MM.1S (cell line): ENCODE measurements around the gene EVX2.

Source experiments
- DNase-seq: peaks from one replicate; pipeline ENCODE4 v3.0.0-alpha.2; 2015
- H2AFZ ChIP-seq: fragments of 300-600 bp; sonication (generic); 2 replicates; pipeline ENCODE4 v1.6.0; 2016; ENCODE audit warnings: antibody characterized with exemption, low read length
- H3F3A ChIP-seq: fragments of 300-600 bp; sonication (generic); 2 replicates; pipeline ENCODE4 v1.6.1; 2016; ENCODE audit warnings: mild to moderate bottlenecking, antibody characterized with exemption, low read length, moderate library complexity, mixed read lengths; ENCODE audit not compliant: insufficient read depth
- H3K27ac ChIP-seq: fragments of 300-600 bp; sonication (generic); 2 replicates; pipeline ENCODE4 v1.5.1; 2016; ENCODE audit warnings: mild to moderate bottlenecking, low read length
- H3K27me3 ChIP-seq: fragments of 300-600 bp; sonication (generic); replicated peaks from 2 replicates; pipeline ENCODE4 v1.6.0; 2016; ENCODE audit warnings: low read length; ENCODE audit not compliant: insufficient read depth
- H3K36me3 ChIP-seq: fragments of 300-600 bp; sonication (generic); replicated peaks from 2 replicates; pipeline ENCODE4 v1.6.1; 2016; ENCODE audit warnings: mild to moderate bottlenecking, low read length, mixed read lengths; ENCODE audit not compliant: insufficient read depth
- H3K4me1 ChIP-seq: fragments of 300-600 bp; sonication (generic); 2 replicates; pipeline ENCODE4 v1.6.1; 2016; ENCODE audit warnings: low read length, mixed read lengths
- H3K4me2 ChIP-seq: fragments of 300-600 bp; sonication (generic); 2 replicates; pipeline ENCODE4 v1.6.0; 2016; ENCODE audit warnings: low read depth, low read length
- H3K4me3 ChIP-seq: fragments of 300-600 bp; sonication (generic); 2 replicates; pipeline ENCODE4 v1.5.1; 2016; ENCODE audit warnings: low read length, mixed read lengths
- H3K79me2 ChIP-seq: fragments of 300-600 bp; sonication (generic); 2 replicates; pipeline ENCODE4 v1.6.1; 2016; ENCODE audit warnings: mixed run types, low read length, mixed read lengths
- H3K9ac ChIP-seq: fragments of 300-600 bp; sonication (generic); 2 replicates; pipeline ENCODE4 v1.6.1; 2016; ENCODE audit warnings: low read length, mixed read lengths
- H3K9me2 ChIP-seq: fragments of 300-600 bp; sonication (generic); replicated peaks from 2 replicates; pipeline ENCODE4 v1.6.1; 2016; ENCODE audit warnings: mild to moderate bottlenecking, low read length, mixed read lengths; ENCODE audit not compliant: insufficient read depth
- H3K9me3 ChIP-seq: fragments of 300-600 bp; sonication (generic); replicated peaks from 2 replicates; pipeline ENCODE4 v1.6.1; 2016; ENCODE audit warnings: mild to moderate bottlenecking, low read length, mixed read lengths; ENCODE audit not compliant: insufficient read depth
- H4K20me1 ChIP-seq: fragments of 300-600 bp; sonication (generic); 2 replicates; pipeline ENCODE4 v1.6.1; 2016; ENCODE audit warnings: mild to moderate bottlenecking, low read length, moderate library complexity, mixed read lengths; ENCODE audit not compliant: insufficient read depth
- CTCF ChIP-seq: fragments of 300-600 bp; sonication (generic); IDR thresholded peaks from 2 replicates; pipeline ENCODE4 v1.5.1; 2016; ENCODE audit warnings: antibody characterized with exemption, low read length, mixed read lengths
- EZH2 ChIP-seq: fragments of 300-600 bp; sonication (generic); optimal IDR thresholded peaks from 2 replicates; pipeline ENCODE3; 2017; ENCODE audit warnings: low read depth, mild to moderate bottlenecking, antibody characterized with exemption, low read length, mixed read lengths
- EZH2phosphoT487 ChIP-seq: fragments of 300-600 bp; sonication (generic); IDR thresholded peaks from 2 replicates; pipeline ENCODE4 v1.6.1; 2018; ENCODE audit warnings: antibody characterized with exemption, low read length

EVX2 gene

GRCh38 chr2:176129813-176130146 is 46.0 kb upstream of the EVX2 start:
- Histone ChIP-seq H3K27me3 (peaks cover 23% of the 10 kb centered on the region), H2AFZ (no peak overlapping the region), H3K4me1 (no peaks in the 10 kb centered on the region), H4K20me1 (no peaks in the 10 kb centered on the region), H3K9me2 (no peaks in the 10 kb centered on the region), H3K4me3 (no peak overlapping the region), H3K4me2 (no peak overlapping the region), H3K9ac (no peak overlapping the region), H3K9me3 (no peaks in the 10 kb centered on the region), H3K79me2 (no peaks in the 10 kb centered on the region), H3K27ac (no peak overlapping the region), H3F3A (no peaks in the 10 kb centered on the region), H3K36me3 (no peaks in the 10 kb centered on the region)
- no peak for TF ChIP-seq EZH2phosphoT487
- TF ChIP-seq EZH2 = no peak
- TF ChIP-seq CTCF = no peak
- no peak for DNase-seq

DNA sequence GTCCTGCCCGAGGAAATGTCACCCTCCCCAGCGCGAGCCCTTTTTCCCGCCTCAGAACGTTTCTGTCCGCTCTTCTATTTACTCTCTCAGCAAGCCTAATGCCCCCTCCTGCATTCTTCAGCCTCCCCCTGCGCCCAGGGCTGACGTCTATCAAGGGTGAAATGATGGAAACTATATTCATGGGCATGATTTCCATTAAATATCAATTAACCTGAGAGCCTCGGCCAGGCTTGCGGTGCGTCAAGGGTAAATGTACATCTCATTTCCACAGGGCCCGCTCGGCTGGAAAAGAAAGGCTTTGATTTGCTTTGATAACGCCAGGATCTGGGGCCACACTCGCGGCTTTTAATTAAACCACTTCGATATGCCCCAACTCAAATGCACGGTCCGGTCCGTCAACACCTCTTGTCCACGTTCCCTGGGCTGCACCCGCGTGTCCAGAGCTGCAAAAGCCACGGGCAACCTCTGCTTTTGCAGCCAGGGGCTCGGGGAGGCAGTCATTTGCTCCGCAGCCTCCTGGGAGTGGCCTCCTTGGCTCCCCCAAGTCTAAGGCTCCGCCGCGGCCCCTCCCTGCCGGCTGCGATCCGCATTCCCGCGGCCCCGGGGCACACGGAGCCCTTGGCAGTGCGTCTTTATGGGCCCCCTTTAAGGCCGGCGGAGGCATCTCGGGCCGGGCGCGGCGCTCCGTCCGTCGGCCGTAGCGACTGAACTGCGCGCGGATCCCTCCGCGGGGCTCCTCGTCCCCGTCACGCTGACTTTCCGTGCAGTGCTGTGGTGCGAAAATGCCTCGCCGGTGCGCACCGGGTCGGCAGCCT is 45.4 kb upstream of the EVX2 start, which contains the start of gene HOXD8:
TSS of gene HOXD8 (plus strand) at position 724 of the 815 bp plus-strand sequence. CDS start 662 bp downstream, outside the sequence.
- Histone ChIP-seq H3K27me3 (peaks cover 26% of the 10 kb centered on the region), H3F3A (no peaks in the 10 kb centered on the region), H3K4me2 (no peak within 1 kb of the TSS)

GRCh38 chr2:176128172-176128981 is 44.6 kb upstream of the EVX2 start:
- Histone ChIP-seq H3K27me3 (peaks cover 34% of the 10 kb centered on the region), H4K20me1 (no peaks in the 10 kb centered on the region), H3K4me2 (no peak overlapping the region), H3F3A (no peaks in the 10 kb centered on the region), H3K9ac (no peak overlapping the region), H3K36me3 (no peaks in the 10 kb centered on the region), H2AFZ (no peak overlapping the region), H3K4me3 (no peak overlapping the region), H3K9me3 (no peaks in the 10 kb centered on the region), H3K9me2 (no peaks in the 10 kb centered on the region), H3K27ac (no peak overlapping the region), H3K79me2 (no peaks in the 10 kb centered on the region), H3K4me1 (no peaks in the 10 kb centered on the region)
- no peak for DNase-seq
- TF ChIP-seq EZH2 (no peak), CTCF (no peak)

More for the DNA sequence above, 45.4 kb upstream of the EVX2 start, which contains the start of gene HOXD8:
- Histone ChIP-seq H2AFZ (no peak within 1 kb of the TSS), H3K79me2 (no peaks in the 10 kb centered on the region), H3K9me3 (no peaks in the 10 kb centered on the region), H3K4me1 (no peaks in the 10 kb centered on the region), H4K20me1 (no peaks in the 10 kb centered on the region), H3K36me3 (no peaks in the 10 kb centered on the region), H3K9ac (no peak within 1 kb of the TSS), H3K9me2 (no peaks in the 10 kb centered on the region), H3K27ac (no peak within 1 kb of the TSS), H3K4me3 (no peak within 1 kb of the TSS)
- TF ChIP-seq CTCF (no peak), EZH2phosphoT487 (no peak), EZH2 (no peak)
- no peak for DNase-seq
